Measurements from ENCODE around the gene SIX6. TPM values are rescaled to one million over a fixed set of nuclear protein-coding genes. Genes with fewer than 3 reads are reported as not detected.
A peak's percentile ranks its signal among the peaks of the same experiment; 100 is the strongest.

Gene SIX6
- total RNA-seq, 1 experiment from 2014 or later: 0.07 TPM

- no peaks in the 10 kb centered on the region for H3K36me3 ChIP-seq (replicated peaks; ENCODE audit: control insufficient read depth, insufficient read depth, low read length)
- DNase-seq: peak; percentile 69
- H3K4me3 ChIP-seq (ENCODE audit: insufficient read depth, low read depth, low read length): peak overlapping the region; percentile 34; the same call in 1 of the 2 replicates
- peaks cover 100% of the 10 kb centered on the region for H3K27me3 ChIP-seq (ENCODE audit: control insufficient read depth, insufficient read depth, low read length)
Observed at GRCh38 chr14:60508363-60508706, 611 bp upstream of the SIX6 start.

GRCh38 chr14:60509438-60510253 is 700 bp downstream of the SIX6 start:
- Histone ChIP-seq H3K36me3 (replicated peaks; ENCODE audit: control insufficient read depth, insufficient read depth, low read length) (no peaks in the 10 kb centered on the region), H3K4me3 (ENCODE audit: insufficient read depth, low read depth, low read length) (peak overlapping the region; percentile 34), H3K27me3 (ENCODE audit: control insufficient read depth, insufficient read depth, low read length) (peaks cover 100% of the 10 kb centered on the region)
- peak; percentile 84 for DNase-seq

- peaks cover 100% of the 10 kb centered on the region for H3K27me3 ChIP-seq (ENCODE audit: control insufficient read depth, insufficient read depth, low read length)
- H3K4me3 ChIP-seq (ENCODE audit: insufficient read depth, low read depth, low read length): no peak overlapping the region; the same call in 1 of the 2 replicates
- H3K36me3 ChIP-seq (replicated peaks; ENCODE audit: control insufficient read depth, insufficient read depth, low read length): no peaks in the 10 kb centered on the region
- no peak for DNase-seq
Observed at GRCh38 chr14:60510254-60510950, 1.5 kb downstream of the SIX6 start.

- DNase-seq: peak; percentile 62
- no peaks in the 10 kb centered on the region for H3K36me3 ChIP-seq (replicated peaks; ENCODE audit: control insufficient read depth, insufficient read depth, low read length)
- H3K27me3 ChIP-seq (ENCODE audit: control insufficient read depth, insufficient read depth, low read length): peaks cover 100% of the 10 kb centered on the region
- peak overlapping the region; percentile 14; the same call in 1 of the 2 replicates for H3K4me3 ChIP-seq (ENCODE audit: insufficient read depth, low read depth, low read length)
Observed at GRCh38 chr14:60510951-60511599, 2.1 kb downstream of the SIX6 start.

DNA sequence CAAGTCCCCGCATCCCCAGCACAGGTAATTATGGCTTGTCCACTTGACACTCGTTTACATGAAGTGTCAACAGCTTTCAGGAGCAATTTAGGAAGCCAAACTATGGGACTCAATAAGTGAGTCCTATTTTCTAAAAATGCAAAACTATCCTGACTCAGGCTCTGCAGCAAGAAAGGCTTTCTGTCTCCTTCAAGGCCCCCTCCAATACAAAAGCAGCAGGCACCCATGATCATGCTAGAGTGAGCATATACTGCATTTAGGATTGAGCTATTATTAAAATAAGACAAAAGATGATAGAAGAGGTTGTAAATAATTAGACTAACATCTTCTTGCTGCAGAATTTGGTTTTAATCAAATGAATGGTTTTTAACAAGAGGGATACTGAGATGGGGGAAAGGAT is 3.2 kb downstream of the SIX6 start:
- no peaks in the 10 kb centered on the region for H3K36me3 ChIP-seq (replicated peaks; ENCODE audit: control insufficient read depth, insufficient read depth, low read length)
- H3K27me3 ChIP-seq (ENCODE audit: control insufficient read depth, insufficient read depth, low read length): peaks cover 100% of the 10 kb centered on the region
- H3K4me3 ChIP-seq (ENCODE audit: insufficient read depth, low read depth, low read length): no peak overlapping the region
- no peak for DNase-seq

GRCh38 chr14:60512973-60513571 is 4.1 kb downstream of the SIX6 start:
- Histone ChIP-seq H3K36me3 (replicated peaks; ENCODE audit: control insufficient read depth, insufficient read depth, low read length) (no peaks in the 10 kb centered on the region), H3K27me3 (ENCODE audit: control insufficient read depth, insufficient read depth, low read length) (peaks cover 92% of the 10 kb centered on the region), H3K4me3 (ENCODE audit: insufficient read depth, low read depth, low read length) (no peak overlapping the region)
- peak; percentile 63 for DNase-seq

DNA sequence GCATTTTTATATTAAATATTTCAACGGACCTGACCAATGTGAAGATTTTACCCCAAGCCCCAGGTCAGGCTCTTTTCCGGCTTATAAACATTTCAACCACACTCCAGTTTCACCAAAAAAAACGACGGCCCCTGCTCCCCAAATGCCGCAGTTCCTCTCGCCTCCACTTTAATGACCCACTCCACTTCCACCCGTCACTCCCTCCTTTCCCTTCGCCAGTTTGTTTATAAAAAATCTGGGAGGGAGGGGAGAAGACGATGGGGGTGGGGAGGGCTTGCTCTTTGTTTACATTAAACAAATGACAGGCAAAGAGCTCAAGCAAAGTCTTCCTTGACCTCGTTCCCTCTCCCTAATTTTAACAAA is 5.4 kb downstream of the SIX6 start:
- H3K4me3 ChIP-seq (ENCODE audit: insufficient read depth, low read depth, low read length): peak overlapping the region; percentile 55
- no peaks in the 10 kb centered on the region for H3K36me3 ChIP-seq (replicated peaks; ENCODE audit: control insufficient read depth, insufficient read depth, low read length)
- peaks cover 80% of the 10 kb centered on the region for H3K27me3 ChIP-seq (ENCODE audit: control insufficient read depth, insufficient read depth, low read length)
- no peak for DNase-seq

DNA sequence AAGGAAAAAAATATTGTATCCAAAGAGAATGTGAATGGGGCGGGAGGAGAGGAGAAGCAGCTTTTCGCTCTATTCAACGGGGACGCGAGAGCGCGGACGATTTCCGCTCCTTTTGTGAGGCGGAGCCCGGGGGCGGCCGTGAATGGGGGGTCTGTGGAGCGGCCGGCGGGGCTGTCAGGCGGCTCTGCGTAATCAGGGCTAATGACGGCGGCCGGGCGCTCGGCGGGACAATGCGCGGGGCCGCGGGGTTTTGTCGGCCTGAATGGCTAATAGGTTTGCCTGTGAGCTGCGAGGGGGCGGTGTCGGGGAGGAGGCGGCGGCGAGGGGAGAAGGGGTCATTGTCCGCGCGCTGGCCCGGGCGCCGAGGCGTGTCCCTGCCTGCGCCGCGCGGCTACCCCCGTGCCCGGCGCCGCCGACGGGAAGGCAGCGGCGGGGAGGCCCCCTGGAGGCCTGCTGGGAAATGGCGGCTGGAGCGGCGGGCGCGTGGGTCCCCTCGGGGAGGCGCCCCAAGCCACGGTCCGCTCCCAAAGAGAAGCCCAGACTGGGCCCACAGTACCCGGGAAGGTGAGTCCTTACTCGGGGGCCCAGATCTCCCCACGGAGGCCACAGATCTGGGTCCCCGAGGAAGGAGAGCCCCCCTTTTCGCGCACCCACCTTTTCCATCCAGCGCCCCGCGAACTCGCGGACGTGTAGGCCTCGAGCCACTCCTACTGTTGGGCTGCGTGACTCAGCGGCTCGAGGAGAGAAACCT is 6.0 kb downstream of the SIX6 start:
- Histone ChIP-seq H3K36me3 (replicated peaks; ENCODE audit: control insufficient read depth, insufficient read depth, low read length) (no peaks in the 10 kb centered on the region), H3K27me3 (ENCODE audit: control insufficient read depth, insufficient read depth, low read length) (peaks cover 74% of the 10 kb centered on the region), H3K4me3 (ENCODE audit: insufficient read depth, low read depth, low read length) (peak overlapping the region; percentile 55)
- peak; percentile 86 for DNase-seq

- peak; percentile 71 for DNase-seq
- H3K4me3 ChIP-seq (ENCODE audit: insufficient read depth, low read depth, low read length): peak overlapping the region; percentile 55
- H3K27me3 ChIP-seq (ENCODE audit: control insufficient read depth, insufficient read depth, low read length): peaks cover 66% of the 10 kb centered on the region
- H3K36me3 ChIP-seq (replicated peaks; ENCODE audit: control insufficient read depth, insufficient read depth, low read length): no peaks in the 10 kb centered on the region
Observed at GRCh38 chr14:60515511-60516289, 6.8 kb downstream of the SIX6 start.

- no peak for DNase-seq
- Histone ChIP-seq H3K27me3 (ENCODE audit: control insufficient read depth, insufficient read depth, low read length) (no peaks in the 10 kb centered on the region), H3K36me3 (replicated peaks; ENCODE audit: control insufficient read depth, insufficient read depth, low read length) (no peaks in the 10 kb centered on the region), H3K4me3 (ENCODE audit: insufficient read depth, low read depth, low read length) (no peak overlapping the region)
Observed at GRCh38 chr14:60532442-60532841, 23.5 kb downstream of the SIX6 start.

- DNase-seq: no peak
- Histone ChIP-seq H3K36me3 (replicated peaks; ENCODE audit: control insufficient read depth, insufficient read depth, low read length) (no peaks in the 10 kb centered on the region), H3K4me3 (ENCODE audit: insufficient read depth, low read depth, low read length) (no peak overlapping the region), H3K27me3 (ENCODE audit: control insufficient read depth, insufficient read depth, low read length) (no peaks in the 10 kb centered on the region)
Observed at GRCh38 chr14:60537663-60538062, 28.7 kb downstream of the SIX6 start.

- no peak overlapping the region for H3K4me3 ChIP-seq (ENCODE audit: insufficient read depth, low read depth, low read length)
- no peaks in the 10 kb centered on the region for H3K36me3 ChIP-seq (replicated peaks; ENCODE audit: control insufficient read depth, insufficient read depth, low read length)
- no peak for DNase-seq
- no peaks in the 10 kb centered on the region for H3K27me3 ChIP-seq (ENCODE audit: control insufficient read depth, insufficient read depth, low read length)
Observed at GRCh38 chr14:60544659-60545058, 35.7 kb downstream of the SIX6 start.

DNA sequence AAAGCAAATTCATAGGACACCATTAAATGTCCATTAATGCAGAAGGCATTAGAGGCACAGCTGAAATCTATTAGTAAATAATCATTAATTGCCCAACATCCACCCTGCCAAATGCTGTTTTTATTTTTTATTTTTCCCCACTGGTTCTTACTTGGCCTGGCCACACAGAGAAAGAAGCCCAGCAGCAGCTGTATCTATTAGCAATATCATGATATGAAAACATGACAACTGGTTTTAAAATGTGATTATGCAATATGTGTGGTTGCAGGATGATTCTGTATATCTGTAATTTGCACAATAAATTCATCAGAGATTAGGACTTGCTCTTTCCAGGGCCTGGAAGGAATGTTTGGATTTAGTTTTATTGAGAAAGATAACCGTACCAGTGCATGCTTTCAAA is 44.9 kb downstream of the SIX6 start:
- Histone ChIP-seq H3K27me3 (ENCODE audit: control insufficient read depth, insufficient read depth, low read length) (no peaks in the 10 kb centered on the region), H3K4me3 (ENCODE audit: insufficient read depth, low read depth, low read length) (no peak overlapping the region), H3K36me3 (replicated peaks; ENCODE audit: control insufficient read depth, insufficient read depth, low read length) (no peaks in the 10 kb centered on the region)
- DNase-seq: no peak
